Measurements from ENCODE around the gene TAT. TPM values are rescaled to one million over a fixed set of nuclear protein-coding genes. Genes with fewer than 3 reads are reported as not detected.
A peak's percentile ranks its signal among the peaks of the same experiment; 100 is the strongest.

TAT gene
- 0.66 to 0.89 TPM (median 0.68 TPM) in 3 replicates for total RNA-seq (2021)
- Bru-seq, nascent RNA, result not detected
- long read RNA-seq, experiment 1, result 0 reads
- long read RNA-seq, experiment 2, result 0 reads
- long read RNA-seq, experiment 3, result 0 reads

GRCh38 chr16:71576971-71577370, at the start of gene TAT:
TAT (minus strand) TSS chr16:71577092; CDS start chr16:71576415, 677 bp downstream.
- Mint-ChIP-seq H3K4me1 (no peaks in the 10 kb centered on the region), H3K36me3 (no peaks in the 10 kb centered on the region), H3K27me3 (ENCODE audit: low read depth) (peaks cover 30% of the 10 kb centered on the region), H3K9me3 (no peaks in the 10 kb centered on the region), H3K27ac (no peak within 1 kb of the TSS), H3K4me3 (no peak within 1 kb of the TSS)
- DNase-seq (ENCODE audit: low spot score), result no peak
- POLR2A ChIA-PET, result no interaction called here
- TF ChIP-seq CREB1 (CRISPR knock-in tag; IDR thresholded peaks at IDR 0.05), result no peak
- TF ChIP-seq ATF6 (CRISPR knock-in tag; IDR thresholded peaks at IDR 0.05), result no peak
- no peak for TF ChIP-seq ERG (CRISPR knock-in tag; IDR thresholded peaks at IDR 0.05)
- TF ChIP-seq ESRRA (CRISPR knock-in tag; IDR thresholded peaks at IDR 0.05; ENCODE audit: borderline replicate concordance), result no peak
- no peak for TF ChIP-seq HMGXB4 (CRISPR knock-in tag; IDR thresholded peaks at IDR 0.05)
- TF ChIP-seq OVOL2 (CRISPR knock-in tag; IDR thresholded peaks at IDR 0.05; ENCODE audit: borderline replicate concordance), result no peak
- TF ChIP-seq ZNF423 (CRISPR knock-in tag; IDR thresholded peaks at IDR 0.05), result no peak
- no peak for TF ChIP-seq FOXJ3 (CRISPR knock-in tag; IDR thresholded peaks at IDR 0.05; ENCODE audit: borderline replicate concordance)
- no peak for TF ChIP-seq ATF2 (CRISPR knock-in tag; IDR thresholded peaks at IDR 0.05; ENCODE audit: borderline replicate concordance, low read depth)
- no peak for TF ChIP-seq CBFB (CRISPR knock-in tag; IDR thresholded peaks at IDR 0.05; ENCODE audit: low read depth)
- no peak for TF ChIP-seq ZNF263 (CRISPR knock-in tag; IDR thresholded peaks at IDR 0.05; ENCODE audit: low read depth)
- TF ChIP-seq ZNF232 (CRISPR knock-in tag; IDR thresholded peaks at IDR 0.05), result no peak
- TF ChIP-seq RORB (CRISPR knock-in tag; IDR thresholded peaks at IDR 0.05), result no peak
- no peak for TF ChIP-seq NR3C1 (CRISPR knock-in tag; conservative IDR thresholded peaks at IDR 0.05; ENCODE audit: low read depth)
- no peak for TF ChIP-seq TEAD4 (CRISPR knock-in tag; IDR thresholded peaks at IDR 0.05)
- ATAC-seq, result peak; percentile 59
- CTCF ChIA-PET, result interaction anchor here (0.8 to 1.9 kb wide), 4 partner anchors 12 to 395 kb away, joined by 3 to 20 read pairs (median 6); no protein-coding TSS in a partner anchor

GRCh38 chr16:71626018-71626857, 49.3 kb upstream of the TAT start, which contains the start of gene MARVELD3:
MARVELD3 (plus strand) TSS chr16:71626184; CDS start chr16:71626230, 46 bp downstream.
- ChIA-PET CTCF (interaction anchor here (0.6 to 1.0 kb wide), 19 partner anchors 15 to 634 kb away, joined by 3 to 20 read pairs (median 3); partner anchors contain the start of gene CHST4), POLR2A (interaction anchor here (0.5 to 0.7 kb wide), 3 partner anchors 100 to 1588 kb away, joined by 3 to 4 read pairs (median 4); partner anchors contain the start of gene CHST4)
- peak within 1 kb of the TSS; percentile 89 for H3K4me3 Mint-ChIP-seq
- peaks cover 24% of the 10 kb centered on the region for H3K4me1 Mint-ChIP-seq
- H3K9me3 Mint-ChIP-seq, result peaks cover 9% of the 10 kb centered on the region
- no peaks in the 10 kb centered on the region; the same call in 1 of the 2 replicates for H3K27me3 Mint-ChIP-seq (ENCODE audit: low read depth)
- H3K36me3 Mint-ChIP-seq, result peaks cover 27% of the 10 kb centered on the region
- peak within 1 kb of the TSS; percentile 76; the same call in 1 of the 2 replicates for H3K27ac Mint-ChIP-seq
- ATAC-seq (peak; percentile 65), DNase-seq (ENCODE audit: low spot score) (peak; percentile 97)
- TF ChIP-seq ZNF138 (CRISPR knock-in tag; conservative IDR thresholded peaks at IDR 0.05), result 0 out of 2 replicates have a peak, but pooled peaks have one; percentile 68
- TF ChIP-seq E2F1 (CRISPR knock-in tag; IDR thresholded peaks at IDR 0.05), result peak; percentile 72; the same call in 1 of the 2 replicates
- no peak for TF ChIP-seq OVOL2 (CRISPR knock-in tag; IDR thresholded peaks at IDR 0.05; ENCODE audit: borderline replicate concordance)
- 0 out of 2 replicates have a peak, but pooled peaks have one; percentile 68 for TF ChIP-seq E2F5 (CRISPR knock-in tag; IDR thresholded peaks at IDR 0.05)
- peak; percentile 18; the same call in 1 of the 2 replicates for TF ChIP-seq FOXP4 (CRISPR knock-in tag; IDR thresholded peaks at IDR 0.05)
- TF ChIP-seq FOXK1 (CRISPR knock-in tag; IDR thresholded peaks at IDR 0.05), result peak; percentile 81; the same call in 1 of the 2 replicates
- TF ChIP-seq TEAD1 (CRISPR knock-in tag; IDR thresholded peaks at IDR 0.05), result peak; percentile 11; the same call in 1 of the 2 replicates
- TF ChIP-seq ETV6 (CRISPR knock-in tag; IDR thresholded peaks at IDR 0.05), result peak; percentile 82
